Measurements from ENCODE around the gene ZNF879. TPM values are rescaled to one million over a fixed set of nuclear protein-coding genes. Genes with fewer than 3 reads are reported as not detected.

Gene ZNF879
- total and polyA plus RNA-seq, 7 donors: 1.9 to 6.6 (median 3.0) TPM

DNA sequence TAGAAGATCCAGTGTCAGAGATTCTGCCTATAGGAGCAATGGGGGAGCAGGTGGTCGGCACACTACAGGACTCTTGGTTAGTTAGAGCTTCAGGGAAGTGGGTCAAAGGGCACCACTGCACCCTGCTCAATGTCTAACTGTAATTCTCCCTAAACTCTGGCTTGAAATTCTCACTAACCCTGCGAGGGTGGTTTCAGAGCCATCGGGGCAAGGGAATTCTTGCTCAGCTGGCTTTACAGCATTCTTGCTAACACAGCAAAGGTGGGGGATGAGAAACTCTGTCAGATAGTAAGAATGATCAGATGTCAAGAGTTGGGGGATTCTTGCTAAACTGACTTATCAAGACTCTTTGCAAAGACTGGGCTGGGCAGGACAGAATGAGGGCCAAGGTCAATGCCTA lies 31.8 kb downstream of the ZNF879 start:
- no peak overlapping the region for H3K27ac ChIP-seq
- H3K27me3 ChIP-seq (ENCODE audit: insufficient read depth in 3 of 3, low read length in 2 of 3): no peaks in the 10 kb centered on the region
- WGBS, 3 donors: 56 to 73% (median 60%) methylated on average over 3 of the region's 3 CpGs
- no peak overlapping the region for H3K4me3 ChIP-seq
- peaks cover 15% of the 10 kb centered on the region for H3K9me3 ChIP-seq
- no peaks in the 10 kb centered on the region for H3K36me3 ChIP-seq (ENCODE audit: insufficient read depth in 1 of 2, low read depth in 1 of 2)
- no peak for ATAC-seq
- intact Hi-C loops (cut with DNase I): no loop called here
- DNase-seq: no peak
- H3K4me1 ChIP-seq: no peaks in the 10 kb centered on the region
- TF ChIP-seq, protein P1, sequence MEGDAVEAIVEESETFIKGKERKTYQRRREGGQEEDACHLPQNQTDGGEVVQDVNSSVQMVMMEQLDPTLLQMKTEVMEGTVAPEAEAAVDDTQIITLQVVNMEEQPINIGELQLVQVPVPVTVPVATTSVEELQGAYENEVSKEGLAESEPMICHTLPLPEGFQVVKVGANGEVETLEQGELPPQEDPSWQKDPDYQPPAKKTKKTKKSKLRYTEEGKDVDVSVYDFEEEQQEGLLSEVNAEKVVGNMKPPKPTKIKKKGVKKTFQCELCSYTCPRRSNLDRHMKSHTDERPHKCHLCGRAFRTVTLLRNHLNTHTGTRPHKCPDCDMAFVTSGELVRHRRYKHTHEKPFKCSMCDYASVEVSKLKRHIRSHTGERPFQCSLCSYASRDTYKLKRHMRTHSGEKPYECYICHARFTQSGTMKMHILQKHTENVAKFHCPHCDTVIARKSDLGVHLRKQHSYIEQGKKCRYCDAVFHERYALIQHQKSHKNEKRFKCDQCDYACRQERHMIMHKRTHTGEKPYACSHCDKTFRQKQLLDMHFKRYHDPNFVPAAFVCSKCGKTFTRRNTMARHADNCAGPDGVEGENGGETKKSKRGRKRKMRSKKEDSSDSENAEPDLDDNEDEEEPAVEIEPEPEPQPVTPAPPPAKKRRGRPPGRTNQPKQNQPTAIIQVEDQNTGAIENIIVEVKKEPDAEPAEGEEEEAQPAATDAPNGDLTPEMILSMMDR (IDR thresholded peaks at IDR 0.05): no peak

DNA sequence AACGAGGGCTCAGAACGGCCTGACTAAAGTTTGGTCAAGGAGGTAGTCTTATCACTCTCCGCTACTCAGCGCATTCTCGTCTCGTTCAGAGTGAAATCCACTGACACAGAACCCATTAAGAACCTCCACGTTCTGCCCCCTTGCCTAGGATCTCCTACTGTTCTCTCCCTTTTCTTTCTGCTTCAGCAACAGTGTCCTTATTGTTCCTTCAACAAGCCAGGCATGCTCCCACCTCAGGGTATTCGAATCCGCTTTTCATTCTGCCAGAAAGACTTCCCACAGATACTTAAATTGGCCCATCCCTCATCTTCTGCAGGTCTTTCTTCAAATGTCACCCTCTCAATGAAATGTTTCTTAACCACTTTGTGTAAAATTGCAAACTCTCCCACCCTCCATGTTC lies 32.2 kb downstream of the ZNF879 start:
- intact Hi-C loops (cut with DNase I): no loop called here
- no peak overlapping the region for H3K27ac ChIP-seq
- peaks cover under 1% of the 10 kb centered on the region for H3K4me1 ChIP-seq
- H3K27me3 ChIP-seq (ENCODE audit: insufficient read depth in 3 of 3, low read length in 2 of 3): no peaks in the 10 kb centered on the region
- peaks cover 15% of the 10 kb centered on the region for H3K9me3 ChIP-seq
- no peak for ATAC-seq
- H3K36me3 ChIP-seq (ENCODE audit: insufficient read depth in 1 of 2, low read depth in 1 of 2): no peaks in the 10 kb centered on the region
- no peak overlapping the region for H3K4me3 ChIP-seq
- 71 to 79% (median 79%) methylated on average over 9 of the region's 9 CpGs for WGBS, 3 donors
- TF ChIP-seq, protein P1 (IDR thresholded peaks at IDR 0.05): no peak
- DNase-seq: no peak

DNA sequence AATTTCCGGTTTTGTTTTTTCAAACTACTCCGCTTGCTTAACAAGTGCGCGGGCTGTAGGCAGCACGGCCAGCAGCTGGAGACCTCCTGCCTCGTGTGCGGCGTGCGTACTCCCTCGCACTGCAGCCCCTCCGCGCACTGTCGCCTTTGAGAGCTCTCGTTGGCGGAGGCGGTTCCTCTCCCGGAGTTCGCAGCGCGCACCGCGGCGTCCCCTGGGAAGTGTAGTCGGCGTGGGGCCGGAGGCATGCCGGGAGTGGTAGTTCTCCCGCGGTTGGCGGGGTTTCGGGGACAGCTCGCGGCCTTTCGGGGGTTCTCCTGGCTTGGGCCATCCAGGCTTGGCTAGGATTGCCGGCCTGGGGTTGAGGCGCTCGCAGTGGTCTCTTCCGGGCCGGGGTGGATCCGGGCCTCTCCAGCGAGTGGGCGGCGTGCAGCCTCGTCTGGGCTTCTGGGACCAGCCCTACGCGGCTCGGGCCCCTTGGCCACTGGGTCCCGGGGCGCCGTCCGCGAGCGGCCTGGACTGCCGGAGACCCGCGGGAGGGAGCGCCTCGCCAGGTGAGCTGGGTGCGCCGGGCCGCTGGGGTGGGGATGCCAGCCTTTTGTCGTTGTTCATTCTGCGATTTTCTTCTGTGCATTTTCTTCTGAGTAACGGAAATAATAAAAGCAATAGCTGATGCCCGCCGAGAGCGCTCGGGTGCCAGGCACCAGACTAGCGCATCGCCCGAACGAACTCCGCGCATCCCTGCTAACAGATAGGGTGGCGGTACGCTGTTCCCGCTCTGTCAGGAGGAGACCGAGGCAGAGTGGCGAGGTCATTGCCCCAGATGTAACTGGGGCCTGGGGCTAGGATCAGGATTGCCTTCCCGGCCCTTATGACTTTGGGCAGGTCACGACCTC lies 36.8 kb downstream of the ZNF879 start, which contains the start of gene ZNF354C:
ZNF354C (plus strand) TSS at position 258 of the 893 bp plus-strand sequence. CDS start 1,696 bp downstream, outside the sequence.
- peaks cover 10% of the 10 kb centered on the region for H3K4me1 ChIP-seq
- no peaks in the 10 kb centered on the region for H3K27me3 ChIP-seq (ENCODE audit: insufficient read depth in 3 of 3, low read length in 2 of 3)
- intact Hi-C loops (cut with DNase I): loop anchor here (2.0 to 5.0 kb wide), 4 partner anchors 38 to 328 kb away; partner anchors contain the start of genes ZNF354A (in 2 of the 2), ZNF354B (in 2 of the 2) and ZNF879 (in 1 of the 2)
- H3K27ac ChIP-seq: peak within 1 kb of the TSS; percentile 79
- ATAC-seq (peak; percentile 97 to 100 (median 100)), DNase-seq (peak; percentile 92 to 94)
- peaks cover 21% of the 10 kb centered on the region for H3K9me3 ChIP-seq
- H3K36me3 ChIP-seq (ENCODE audit: insufficient read depth in 1 of 2, low read depth in 1 of 2): peaks cover 7 to 27% of the 10 kb centered on the region in 2 donors
- 1% methylated on average over 80 to 81 of the region's 81 CpGs for WGBS, 3 donors
- peak within 1 kb of the TSS; percentile 82 for H3K4me3 ChIP-seq
- TF ChIP-seq, protein P1 (IDR thresholded peaks at IDR 0.05): no peak

DNA sequence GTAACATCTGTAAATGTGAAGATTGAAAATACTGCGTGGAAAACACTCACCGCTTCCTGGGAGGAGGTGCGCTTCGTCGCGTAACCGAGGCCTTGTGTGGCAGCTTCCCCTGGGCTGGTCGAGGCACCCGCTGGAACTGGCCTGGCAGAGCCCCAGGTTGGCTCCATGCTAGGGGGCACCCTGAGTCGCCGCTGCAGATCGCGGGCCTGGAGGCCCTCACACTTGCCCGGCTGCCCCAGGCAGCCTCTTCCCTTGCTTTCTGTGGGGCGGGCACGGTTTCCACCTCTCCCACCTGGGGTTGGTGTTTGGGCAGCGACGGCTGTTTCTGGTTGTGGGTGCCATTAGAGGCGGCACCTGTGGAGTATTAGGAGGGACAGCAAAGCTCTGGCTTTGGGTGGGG lies 37.4 kb downstream of the ZNF879 start:
- peaks cover 24% of the 10 kb centered on the region for H3K9me3 ChIP-seq
- peaks cover 10% of the 10 kb centered on the region for H3K4me1 ChIP-seq
- peak; percentile 14 to 50 for DNase-seq
- peak overlapping the region; percentile 82 for H3K4me3 ChIP-seq
- intact Hi-C loops (cut with DNase I): loop anchor here (2.0 to 5.0 kb wide), 4 partner anchors 39 to 329 kb away; partner anchors contain the start of genes ZNF354A (in 2 of the 2), ZNF354B (in 2 of the 2) and ZNF879 (in 1 of the 2)
- 63 to 70% (median 66%) methylated on average over 19 of the region's 19 CpGs for WGBS, 3 donors
- H3K27me3 ChIP-seq (ENCODE audit: insufficient read depth in 3 of 3, low read length in 2 of 3): no peaks in the 10 kb centered on the region
- peak overlapping the region; percentile 79 for H3K27ac ChIP-seq
- TF ChIP-seq, protein P1 (IDR thresholded peaks at IDR 0.05): no peak
- peak in 1 of 4 donors; percentile 9 for ATAC-seq
- H3K36me3 ChIP-seq (ENCODE audit: insufficient read depth in 1 of 2, low read depth in 1 of 2): peaks cover 12 to 33% of the 10 kb centered on the region in 2 donors
